Fibroblast of mammary gland (primary cell): ENCODE data around the gene SPSB4.

Experiments used
- DNase-seq: peaks from one replicate; pipeline ENCODE4 v3.0.0-alpha.2; 2010; ENCODE audit warnings: low read depth
- H3K4me3 ChIP-seq: 2 replicates; pipeline ENCODE4 v1.5.1; 2011; ENCODE audit warnings: low read depth, mild to moderate bottlenecking, low read length, moderate library complexity; ENCODE audit not compliant: control insufficient read depth
- TF ChIP-seq, protein P1 (sequence below): conservative IDR thresholded peaks from 2 replicates; pipeline ENCODE4 v1.5.1; 2011; ENCODE audit warnings: low read depth, low read length, inconsistent platforms; ENCODE audit not compliant: control insufficient read depth, insufficient read depth

Gene SPSB4

DNA sequence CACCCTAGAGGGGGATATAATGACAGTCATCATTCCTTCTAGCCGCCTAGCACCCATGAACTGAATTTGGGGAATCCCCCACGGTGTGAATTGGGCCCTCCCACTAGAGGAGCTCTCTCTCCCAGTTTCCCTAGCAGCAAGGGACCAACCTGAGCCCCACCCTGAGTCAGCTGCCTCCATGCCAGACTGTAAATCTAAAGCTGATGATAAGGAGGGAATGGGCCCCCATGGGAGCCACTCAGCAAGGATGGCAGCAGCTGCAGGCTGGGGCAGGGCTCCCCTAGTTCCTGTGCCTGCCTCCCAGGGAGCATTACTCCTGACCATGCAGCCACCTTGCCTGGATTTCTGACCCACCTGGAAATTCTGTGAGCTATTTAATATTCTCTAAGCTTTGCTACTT is 123.5 kb downstream of the SPSB4 start:
- DNase-seq, result no peak
- TF ChIP-seq, protein P1, sequence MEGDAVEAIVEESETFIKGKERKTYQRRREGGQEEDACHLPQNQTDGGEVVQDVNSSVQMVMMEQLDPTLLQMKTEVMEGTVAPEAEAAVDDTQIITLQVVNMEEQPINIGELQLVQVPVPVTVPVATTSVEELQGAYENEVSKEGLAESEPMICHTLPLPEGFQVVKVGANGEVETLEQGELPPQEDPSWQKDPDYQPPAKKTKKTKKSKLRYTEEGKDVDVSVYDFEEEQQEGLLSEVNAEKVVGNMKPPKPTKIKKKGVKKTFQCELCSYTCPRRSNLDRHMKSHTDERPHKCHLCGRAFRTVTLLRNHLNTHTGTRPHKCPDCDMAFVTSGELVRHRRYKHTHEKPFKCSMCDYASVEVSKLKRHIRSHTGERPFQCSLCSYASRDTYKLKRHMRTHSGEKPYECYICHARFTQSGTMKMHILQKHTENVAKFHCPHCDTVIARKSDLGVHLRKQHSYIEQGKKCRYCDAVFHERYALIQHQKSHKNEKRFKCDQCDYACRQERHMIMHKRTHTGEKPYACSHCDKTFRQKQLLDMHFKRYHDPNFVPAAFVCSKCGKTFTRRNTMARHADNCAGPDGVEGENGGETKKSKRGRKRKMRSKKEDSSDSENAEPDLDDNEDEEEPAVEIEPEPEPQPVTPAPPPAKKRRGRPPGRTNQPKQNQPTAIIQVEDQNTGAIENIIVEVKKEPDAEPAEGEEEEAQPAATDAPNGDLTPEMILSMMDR, result no peak
- no peak overlapping the region for H3K4me3 ChIP-seq

DNA sequence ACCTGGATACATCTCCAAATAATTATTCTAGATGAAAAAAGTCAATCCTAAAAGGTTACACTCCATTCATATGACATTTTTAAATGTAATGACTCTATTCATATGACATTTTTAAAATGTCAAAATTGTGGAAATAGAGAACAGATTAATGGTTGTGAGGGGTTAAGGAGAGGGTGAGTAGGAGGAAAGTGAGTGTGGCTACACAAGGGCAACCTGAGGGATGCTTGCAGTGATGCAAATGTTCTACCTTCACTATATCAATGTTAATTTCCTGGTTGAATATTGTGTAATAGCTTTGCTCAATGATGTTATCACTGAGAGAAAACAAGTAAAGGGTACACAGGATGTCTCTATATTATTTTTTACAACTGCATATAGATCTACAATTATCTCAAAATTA is 125.6 kb downstream of the SPSB4 start:
- no peak for DNase-seq
- no peak overlapping the region for H3K4me3 ChIP-seq
- TF ChIP-seq, protein P1, result no peak

DNA sequence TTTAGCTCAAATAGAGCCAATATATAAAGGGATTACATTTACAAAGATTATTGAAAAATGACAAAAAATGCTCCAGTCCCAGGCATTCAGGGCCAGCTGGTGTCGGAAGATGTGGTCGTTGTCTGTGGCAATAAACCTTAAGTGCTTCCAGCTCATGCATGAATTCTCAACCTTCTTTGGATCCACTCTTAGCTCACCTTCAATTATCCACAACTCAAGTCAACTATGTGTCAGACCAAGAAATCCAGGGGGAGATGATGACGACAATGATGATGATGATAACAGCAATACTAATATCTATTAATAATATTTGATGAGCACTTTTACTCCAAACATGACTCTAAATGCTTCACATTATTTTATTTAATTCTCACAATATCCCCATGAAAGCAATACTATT is 126.9 kb downstream of the SPSB4 start:
- no peak overlapping the region for H3K4me3 ChIP-seq
- no peak for DNase-seq
- TF ChIP-seq, protein P1, result no peak

DNA sequence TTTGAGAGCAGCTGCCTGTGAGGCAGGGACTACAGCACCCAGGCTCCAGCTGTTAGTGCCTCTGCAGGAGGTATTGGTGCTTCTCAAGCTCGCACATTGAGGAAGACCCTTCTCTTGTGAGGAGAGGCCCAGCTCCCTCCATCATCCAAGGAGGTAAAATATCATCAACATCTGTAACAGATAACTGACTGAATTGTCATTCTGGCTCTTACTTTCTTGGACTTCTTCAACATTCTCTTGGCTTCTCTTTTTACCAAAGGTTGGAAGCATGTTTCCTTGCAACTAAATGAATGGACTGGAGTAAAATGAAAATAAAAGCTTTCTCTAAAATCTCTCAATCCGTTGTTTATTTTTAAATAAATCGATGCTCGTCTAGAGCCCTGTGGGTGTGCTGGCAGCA is 127.4 kb downstream of the SPSB4 start:
- TF ChIP-seq, protein P1, result no peak
- no peak for DNase-seq
- no peak overlapping the region for H3K4me3 ChIP-seq

DNA sequence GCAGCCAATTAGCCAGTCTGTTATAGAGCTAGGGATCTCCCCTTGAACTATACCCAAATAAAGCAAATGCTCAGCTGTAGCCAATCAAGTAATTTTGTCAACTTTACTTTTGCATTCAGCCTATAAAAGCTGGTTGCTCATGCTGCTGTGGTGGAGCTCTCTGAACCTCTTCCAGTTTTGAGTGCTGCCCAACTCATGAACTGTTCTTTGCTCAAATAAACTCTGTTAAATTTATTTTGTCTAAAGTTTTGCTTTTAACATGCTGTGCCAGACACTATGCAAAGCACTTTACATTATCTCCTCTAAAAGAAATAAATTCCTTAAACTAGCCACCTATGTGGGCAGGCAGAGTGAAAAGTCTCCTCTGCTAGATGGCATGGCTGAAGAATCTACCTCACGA is 128.8 kb downstream of the SPSB4 start:
- H3K4me3 ChIP-seq, result no peak overlapping the region
- TF ChIP-seq, protein P1, result no peak
- DNase-seq, result no peak

DNA sequence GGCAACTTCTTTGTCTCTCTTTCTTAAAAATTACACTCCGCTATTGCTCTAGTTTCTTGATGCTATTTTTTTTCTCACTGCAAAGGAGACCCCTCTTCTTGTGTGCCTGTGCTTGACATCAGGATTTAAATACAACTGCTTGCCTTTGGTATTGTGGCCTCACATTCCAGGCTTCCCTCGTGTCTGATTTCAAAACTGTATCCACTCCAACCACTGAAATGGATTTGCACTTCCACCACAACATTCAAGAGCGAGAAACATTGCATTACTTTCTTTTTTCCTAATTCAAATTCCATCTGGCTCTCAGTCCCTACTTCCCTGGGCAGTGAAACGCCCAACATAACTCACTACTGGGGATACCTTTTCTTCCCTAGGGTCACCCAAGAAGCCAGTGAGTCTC is 130.0 kb downstream of the SPSB4 start:
- no peak overlapping the region for H3K4me3 ChIP-seq
- no peak for DNase-seq
- TF ChIP-seq, protein P1, result no peak

DNA sequence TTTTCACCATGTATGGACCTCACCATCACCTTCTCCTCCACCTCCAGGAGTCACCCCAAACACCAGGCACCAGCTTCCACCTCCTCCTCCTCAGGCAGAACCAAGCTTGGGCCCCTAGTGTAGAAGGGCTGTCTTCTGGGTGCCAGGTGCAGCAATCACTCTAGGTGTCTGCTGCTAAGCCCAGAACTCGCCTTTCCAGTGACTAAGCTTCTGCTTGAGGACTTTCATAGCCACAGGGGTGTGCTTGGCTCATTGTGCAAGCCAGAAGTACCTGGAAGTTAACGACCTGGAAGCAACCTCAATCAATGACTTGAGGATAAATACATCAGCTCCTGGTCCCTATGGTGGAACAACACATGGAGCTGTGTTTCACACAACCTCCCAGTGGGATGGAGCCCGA is 130.7 kb downstream of the SPSB4 start:
- TF ChIP-seq, protein P1, result no peak
- no peak overlapping the region for H3K4me3 ChIP-seq
- DNase-seq, result no peak
